ENCODE measurements around the gene CCDC157. TPM values are rescaled to one million over a fixed set of nuclear protein-coding genes. Genes with fewer than 3 reads are reported as not detected.

Gene CCDC157
- polyA plus RNA-seq, 3 donors = 0.50 to 3.7 (median 0.54) TPM

DNA sequence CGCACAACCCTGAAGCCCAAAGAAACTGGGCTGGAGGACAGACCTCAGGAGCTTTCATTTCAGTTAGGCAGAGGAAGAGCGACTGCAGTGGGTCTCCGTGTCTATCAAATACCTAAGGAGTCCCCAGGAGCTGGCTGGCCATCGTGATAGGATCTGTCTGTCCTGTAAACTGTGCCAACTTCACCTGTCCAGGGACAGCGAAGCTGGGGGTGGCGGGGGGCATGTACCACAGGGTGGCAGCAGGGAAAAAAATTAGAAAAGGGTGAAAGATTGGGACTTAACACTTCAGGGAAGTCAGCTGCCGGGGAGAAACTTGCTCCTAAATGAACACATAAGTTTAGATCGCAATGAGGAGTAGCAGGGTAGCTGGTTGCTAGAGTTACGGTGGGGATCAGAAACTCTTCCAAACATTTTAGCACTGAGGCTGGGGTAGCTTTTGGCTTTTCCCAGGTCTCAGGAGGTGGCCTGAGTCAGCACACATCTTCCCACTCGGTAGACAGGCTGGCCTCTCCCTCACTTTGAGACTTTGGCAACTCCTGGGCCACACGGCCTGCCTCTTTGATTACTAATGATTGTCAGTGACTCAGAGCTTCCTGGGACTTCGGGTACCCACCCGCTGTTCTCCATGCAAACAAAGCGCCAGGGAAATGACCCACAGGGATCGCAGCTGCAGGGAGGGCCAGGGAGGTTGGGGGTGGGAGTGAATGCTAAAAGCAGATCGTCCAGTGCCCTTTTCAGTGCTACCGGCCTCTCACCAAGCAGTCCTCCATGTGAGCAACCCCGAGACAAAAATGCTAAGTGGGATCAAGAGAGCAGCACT lies 65.9 kb downstream of the CCDC157 start:
- H3K9ac ChIP-seq (ENCODE audit: insufficient read depth, low read length, poor library complexity, severe bottlenecking) = peak overlapping the region; percentile 96
- peak overlapping the region; percentile 95 for H2AFZ ChIP-seq (ENCODE audit: insufficient read depth, low read depth, low read length, poor library complexity, severe bottlenecking)
- peaks cover 0 to 2% (median 0%) of the 10 kb centered on the region in 3 donors for H3K27me3 Mint-ChIP-seq (ENCODE audit: low read depth in 3 of 3)
- H3K4me1 ChIP-seq (ENCODE audit: control insufficient read depth in 1 of 2, insufficient read depth in 2 of 2, low read length in 2 of 2) = peaks cover 40 to 46% of the 10 kb centered on the region in 2 donors
- peaks cover 4 to 7% of the 10 kb centered on the region in 2 donors for H3K36me3 ChIP-seq (replicated peaks in 1 of 2; ENCODE audit: control insufficient read depth in 1 of 2, insufficient read depth in 2 of 2, low read length in 2 of 2)
- no peaks in the 10 kb centered on the region for H3K9me3 ChIP-seq (replicated peaks in 1 of 2; ENCODE audit: control insufficient read depth in 1 of 2, insufficient read depth in 1 of 2, low read length in 2 of 2)
- H3K27ac ChIP-seq (ENCODE audit: low read depth in 1 of 2, low read length in 2 of 2) = peak overlapping the region; percentile 81 to 97
- peak overlapping the region; percentile 85 for H3K4me2 ChIP-seq (replicated peaks; ENCODE audit: extremely low read depth, low read length, poor library complexity, severe bottlenecking)
- H3K4me3 Mint-ChIP-seq = peak overlapping the region; percentile 92 to 96
- peaks cover 10 to 27% of the 10 kb centered on the region in 2 donors for H3K36me3 Mint-ChIP-seq
- peak; percentile 57 to 89 (median 78) for DNase-seq
- TF ChIP-seq, protein P1, sequence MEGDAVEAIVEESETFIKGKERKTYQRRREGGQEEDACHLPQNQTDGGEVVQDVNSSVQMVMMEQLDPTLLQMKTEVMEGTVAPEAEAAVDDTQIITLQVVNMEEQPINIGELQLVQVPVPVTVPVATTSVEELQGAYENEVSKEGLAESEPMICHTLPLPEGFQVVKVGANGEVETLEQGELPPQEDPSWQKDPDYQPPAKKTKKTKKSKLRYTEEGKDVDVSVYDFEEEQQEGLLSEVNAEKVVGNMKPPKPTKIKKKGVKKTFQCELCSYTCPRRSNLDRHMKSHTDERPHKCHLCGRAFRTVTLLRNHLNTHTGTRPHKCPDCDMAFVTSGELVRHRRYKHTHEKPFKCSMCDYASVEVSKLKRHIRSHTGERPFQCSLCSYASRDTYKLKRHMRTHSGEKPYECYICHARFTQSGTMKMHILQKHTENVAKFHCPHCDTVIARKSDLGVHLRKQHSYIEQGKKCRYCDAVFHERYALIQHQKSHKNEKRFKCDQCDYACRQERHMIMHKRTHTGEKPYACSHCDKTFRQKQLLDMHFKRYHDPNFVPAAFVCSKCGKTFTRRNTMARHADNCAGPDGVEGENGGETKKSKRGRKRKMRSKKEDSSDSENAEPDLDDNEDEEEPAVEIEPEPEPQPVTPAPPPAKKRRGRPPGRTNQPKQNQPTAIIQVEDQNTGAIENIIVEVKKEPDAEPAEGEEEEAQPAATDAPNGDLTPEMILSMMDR (IDR thresholded peaks at IDR 0.05) = no peak
- H3K79me2 ChIP-seq (ENCODE audit: insufficient read depth, low read length) = peaks cover 6% of the 10 kb centered on the region
- peak overlapping the region; percentile 88 to 98 (median 97) for H3K27ac Mint-ChIP-seq
- 37% methylated on average over 14 of the region's 18 CpGs for WGBS (ENCODE audit: insufficient coverage)
- intact Hi-C loops (cut with micrococcal nuclease) = loop anchor here in 1 of 2 donors (5.0 to 10.0 kb wide), 2 partner anchors 135 to 538 kb away; partner anchors contain the start of genes CASTOR1 and MTMR3
- no peaks in the 10 kb centered on the region for H3K27me3 ChIP-seq (ENCODE audit: control insufficient read depth in 2 of 2, insufficient read depth in 2 of 2, low read length in 2 of 2)
- H3K4me3 ChIP-seq (replicated peaks in 1 of 3; ENCODE audit: low read depth in 2 of 3, low read length in 3 of 3) = peak overlapping the region; percentile 54 to 88 (median 78)
- H3K4me1 Mint-ChIP-seq = peaks cover 40% of the 10 kb centered on the region
- H4K20me1 ChIP-seq (ENCODE audit: insufficient read depth, low read length) = no peaks in the 10 kb centered on the region
- peaks cover 0 to 2% (median 0%) of the 10 kb centered on the region in 7 donors for H3K9me3 Mint-ChIP-seq

DNA sequence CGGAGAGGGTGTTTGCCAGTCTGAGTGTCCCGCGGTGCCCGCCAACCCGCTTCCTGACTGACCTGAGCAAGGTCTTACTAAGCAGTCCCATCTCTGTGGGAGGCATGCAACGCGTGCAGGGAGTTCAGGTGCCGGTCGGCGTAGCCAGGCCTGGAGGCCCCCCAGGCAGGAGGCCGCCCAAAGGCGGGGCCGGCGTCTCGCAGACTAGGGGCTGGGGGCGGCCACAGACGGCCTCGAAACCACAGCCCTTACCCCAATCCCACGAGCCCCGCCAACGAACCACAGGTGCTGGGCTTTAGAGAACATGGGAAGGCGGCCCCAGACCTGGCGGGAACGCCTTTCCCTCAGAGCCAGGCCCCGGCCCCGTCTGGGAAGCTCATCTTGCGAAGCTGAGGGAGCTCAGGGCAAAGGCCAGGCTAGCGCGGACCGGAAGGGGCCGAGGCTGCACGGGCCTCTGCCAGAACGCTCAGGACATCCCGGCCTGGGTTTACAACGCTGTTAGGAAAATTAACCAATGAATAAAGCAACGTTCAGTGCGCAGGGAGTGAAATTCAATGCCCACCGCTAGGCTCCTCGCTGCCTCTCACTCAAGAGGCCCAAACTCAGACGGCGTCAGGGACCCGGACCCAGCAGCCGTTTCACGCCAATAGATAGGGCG lies 66.6 kb downstream of the CCDC157 start:
- H3K9me3 Mint-ChIP-seq = peaks cover 0 to 3% (median 0%) of the 10 kb centered on the region in 7 donors
- no peaks in the 10 kb centered on the region for H4K20me1 ChIP-seq (ENCODE audit: insufficient read depth, low read length)
- DNase-seq = peak in 1 of 3 donors; percentile 62
- peaks cover 5 to 29% of the 10 kb centered on the region in 2 donors for H3K36me3 Mint-ChIP-seq
- TF ChIP-seq, protein P1 (IDR thresholded peaks at IDR 0.05) = no peak
- H3K9ac ChIP-seq (ENCODE audit: insufficient read depth, low read length, poor library complexity, severe bottlenecking) = peak overlapping the region; percentile 96
- H3K27me3 ChIP-seq (ENCODE audit: control insufficient read depth in 2 of 2, insufficient read depth in 2 of 2, low read length in 2 of 2) = no peaks in the 10 kb centered on the region
- H3K27me3 Mint-ChIP-seq (ENCODE audit: low read depth in 3 of 3) = peaks cover 0 to 2% (median 0%) of the 10 kb centered on the region in 3 donors
- peaks cover 6% of the 10 kb centered on the region for H3K79me2 ChIP-seq (ENCODE audit: insufficient read depth, low read length)
- peak overlapping the region; percentile 93 to 98 (median 97) for H3K27ac Mint-ChIP-seq
- intact Hi-C loops (cut with micrococcal nuclease) = loop anchor here in 1 of 2 donors (5.0 to 10.0 kb wide), 2 partner anchors 136 to 539 kb away; partner anchors contain the start of genes CASTOR1 and MTMR3
- peaks cover 40% of the 10 kb centered on the region for H3K4me1 Mint-ChIP-seq
- H3K36me3 ChIP-seq (replicated peaks in 1 of 2; ENCODE audit: control insufficient read depth in 1 of 2, insufficient read depth in 2 of 2, low read length in 2 of 2) = peaks cover 0 to 4% of the 10 kb centered on the region in 2 donors
- peak overlapping the region; percentile 92 to 96 for H3K4me3 Mint-ChIP-seq
- H3K27ac ChIP-seq (ENCODE audit: low read depth in 1 of 2, low read length in 2 of 2) = peak overlapping the region; percentile 81 to 97
- under 1% methylated on average over 45 of the region's 45 CpGs for WGBS (ENCODE audit: insufficient coverage)
- H3K4me1 ChIP-seq (ENCODE audit: control insufficient read depth in 1 of 2, insufficient read depth in 2 of 2, low read length in 2 of 2) = peaks cover 40 to 46% of the 10 kb centered on the region in 2 donors
- peak overlapping the region; percentile 95 for H2AFZ ChIP-seq (ENCODE audit: insufficient read depth, low read depth, low read length, poor library complexity, severe bottlenecking)
- H3K4me2 ChIP-seq (replicated peaks; ENCODE audit: extremely low read depth, low read length, poor library complexity, severe bottlenecking) = peak overlapping the region; percentile 85
- H3K4me3 ChIP-seq (replicated peaks in 1 of 3; ENCODE audit: low read depth in 2 of 3, low read length in 3 of 3) = peak overlapping the region; percentile 54 to 88 (median 78)
- no peaks in the 10 kb centered on the region for H3K9me3 ChIP-seq (replicated peaks in 1 of 2; ENCODE audit: control insufficient read depth in 1 of 2, insufficient read depth in 1 of 2, low read length in 2 of 2)
